Measurements from ENCODE around the gene PXYLP1.

GRCh38 chr3:141326123-141326522, 94.5 kb downstream of the PXYLP1 start:
- TF ChIP-seq CTCF (IDR thresholded peaks at IDR 0.05; ENCODE audit: insufficient read depth, low read length) (no peak), POLR2AphosphoS5 (IDR thresholded peaks at IDR 0.05; ENCODE audit: low read depth) (no peak), REST (IDR thresholded peaks at IDR 0.05; ENCODE audit: insufficient replicate concordance, low read depth) (no peak), SPI1 (IDR thresholded peaks at IDR 0.05; ENCODE audit: borderline replicate concordance, low read depth) (no peak), GABPA (IDR thresholded peaks at IDR 0.05; ENCODE audit: low read depth) (no peak)
